Measurements from ENCODE around the gene LBHD2.

DNA sequence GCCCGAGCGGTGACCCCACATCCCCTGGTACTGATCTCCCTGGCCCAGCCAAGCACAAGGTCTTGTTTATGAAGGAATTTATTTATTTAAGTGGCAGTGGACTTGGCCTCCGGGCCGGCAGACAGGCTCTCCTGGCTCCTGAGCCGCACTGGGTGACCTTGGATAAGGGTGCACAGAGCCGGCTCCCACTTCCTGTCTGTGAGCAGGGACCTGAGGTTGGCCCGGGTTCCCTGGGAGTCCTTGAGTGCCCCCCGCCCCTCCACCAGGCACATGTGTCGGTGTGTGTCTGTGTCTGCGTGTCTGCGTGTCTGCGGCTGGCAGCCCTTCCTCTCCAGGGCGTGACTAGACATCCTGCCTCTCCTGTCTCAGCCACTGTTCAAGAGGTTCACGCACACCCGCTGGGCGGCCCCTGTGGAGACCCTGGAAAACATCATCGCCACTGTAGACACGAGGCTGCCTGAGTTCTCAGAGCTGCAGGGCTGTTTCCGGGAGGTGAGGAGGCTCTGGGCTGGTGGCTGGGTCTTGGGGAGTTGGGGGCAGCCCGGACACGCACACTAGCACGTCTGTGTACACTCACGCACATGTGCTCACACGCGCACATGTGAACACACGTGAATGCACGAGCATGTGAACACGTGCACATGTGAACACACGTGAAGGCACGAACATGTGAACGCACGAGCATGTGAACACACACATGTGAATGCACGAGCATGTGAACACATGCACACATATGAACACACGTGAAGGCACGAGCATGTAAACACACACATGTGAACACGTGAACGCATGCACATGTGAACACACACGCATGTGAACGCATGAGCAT lies 48.6 kb downstream of the LBHD2 start:
- TF ChIP-seq, protein P1, sequence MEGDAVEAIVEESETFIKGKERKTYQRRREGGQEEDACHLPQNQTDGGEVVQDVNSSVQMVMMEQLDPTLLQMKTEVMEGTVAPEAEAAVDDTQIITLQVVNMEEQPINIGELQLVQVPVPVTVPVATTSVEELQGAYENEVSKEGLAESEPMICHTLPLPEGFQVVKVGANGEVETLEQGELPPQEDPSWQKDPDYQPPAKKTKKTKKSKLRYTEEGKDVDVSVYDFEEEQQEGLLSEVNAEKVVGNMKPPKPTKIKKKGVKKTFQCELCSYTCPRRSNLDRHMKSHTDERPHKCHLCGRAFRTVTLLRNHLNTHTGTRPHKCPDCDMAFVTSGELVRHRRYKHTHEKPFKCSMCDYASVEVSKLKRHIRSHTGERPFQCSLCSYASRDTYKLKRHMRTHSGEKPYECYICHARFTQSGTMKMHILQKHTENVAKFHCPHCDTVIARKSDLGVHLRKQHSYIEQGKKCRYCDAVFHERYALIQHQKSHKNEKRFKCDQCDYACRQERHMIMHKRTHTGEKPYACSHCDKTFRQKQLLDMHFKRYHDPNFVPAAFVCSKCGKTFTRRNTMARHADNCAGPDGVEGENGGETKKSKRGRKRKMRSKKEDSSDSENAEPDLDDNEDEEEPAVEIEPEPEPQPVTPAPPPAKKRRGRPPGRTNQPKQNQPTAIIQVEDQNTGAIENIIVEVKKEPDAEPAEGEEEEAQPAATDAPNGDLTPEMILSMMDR (IDR thresholded peaks at IDR 0.05; ENCODE audit: insufficient read depth, low read length) = no peak
- TF ChIP-seq, protein P2, sequence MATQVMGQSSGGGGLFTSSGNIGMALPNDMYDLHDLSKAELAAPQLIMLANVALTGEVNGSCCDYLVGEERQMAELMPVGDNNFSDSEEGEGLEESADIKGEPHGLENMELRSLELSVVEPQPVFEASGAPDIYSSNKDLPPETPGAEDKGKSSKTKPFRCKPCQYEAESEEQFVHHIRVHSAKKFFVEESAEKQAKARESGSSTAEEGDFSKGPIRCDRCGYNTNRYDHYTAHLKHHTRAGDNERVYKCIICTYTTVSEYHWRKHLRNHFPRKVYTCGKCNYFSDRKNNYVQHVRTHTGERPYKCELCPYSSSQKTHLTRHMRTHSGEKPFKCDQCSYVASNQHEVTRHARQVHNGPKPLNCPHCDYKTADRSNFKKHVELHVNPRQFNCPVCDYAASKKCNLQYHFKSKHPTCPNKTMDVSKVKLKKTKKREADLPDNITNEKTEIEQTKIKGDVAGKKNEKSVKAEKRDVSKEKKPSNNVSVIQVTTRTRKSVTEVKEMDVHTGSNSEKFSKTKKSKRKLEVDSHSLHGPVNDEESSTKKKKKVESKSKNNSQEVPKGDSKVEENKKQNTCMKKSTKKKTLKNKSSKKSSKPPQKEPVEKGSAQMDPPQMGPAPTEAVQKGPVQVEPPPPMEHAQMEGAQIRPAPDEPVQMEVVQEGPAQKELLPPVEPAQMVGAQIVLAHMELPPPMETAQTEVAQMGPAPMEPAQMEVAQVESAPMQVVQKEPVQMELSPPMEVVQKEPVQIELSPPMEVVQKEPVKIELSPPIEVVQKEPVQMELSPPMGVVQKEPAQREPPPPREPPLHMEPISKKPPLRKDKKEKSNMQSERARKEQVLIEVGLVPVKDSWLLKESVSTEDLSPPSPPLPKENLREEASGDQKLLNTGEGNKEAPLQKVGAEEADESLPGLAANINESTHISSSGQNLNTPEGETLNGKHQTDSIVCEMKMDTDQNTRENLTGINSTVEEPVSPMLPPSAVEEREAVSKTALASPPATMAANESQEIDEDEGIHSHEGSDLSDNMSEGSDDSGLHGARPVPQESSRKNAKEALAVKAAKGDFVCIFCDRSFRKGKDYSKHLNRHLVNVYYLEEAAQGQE (IDR thresholded peaks at IDR 0.05; ENCODE audit: insufficient replicate concordance, low read depth) = no peak
- no peak for TF ChIP-seq SPI1 (IDR thresholded peaks at IDR 0.05; ENCODE audit: borderline replicate concordance, low read depth)
- TF ChIP-seq POLR2AphosphoS5 (IDR thresholded peaks at IDR 0.05; ENCODE audit: low read depth) = no peak

All from HL-60 (cell line).